HG03108 (cell line): Measurements from ENCODE around the gene TOMM20.
"Not testable (repeated sequence)": the region's sequence is repeated elsewhere in the genome, so short reads cannot be mapped to it uniquely, and the experiment has no call there.

ENCODE experiments used
- ATAC-seq: cut with Tn5 transposase; IDR thresholded peaks from one replicate; pipeline ENCODE4 v1.9.1; 2021; ENCODE audit warnings: moderate library complexity; ENCODE audit not compliant: unreplicated experiment

The TOMM20 gene

GRCh38 chr1:235085411-235086117 is 43.1 kb downstream of the TOMM20 start:
- ATAC-seq: not testable (repeated sequence)

DNA sequence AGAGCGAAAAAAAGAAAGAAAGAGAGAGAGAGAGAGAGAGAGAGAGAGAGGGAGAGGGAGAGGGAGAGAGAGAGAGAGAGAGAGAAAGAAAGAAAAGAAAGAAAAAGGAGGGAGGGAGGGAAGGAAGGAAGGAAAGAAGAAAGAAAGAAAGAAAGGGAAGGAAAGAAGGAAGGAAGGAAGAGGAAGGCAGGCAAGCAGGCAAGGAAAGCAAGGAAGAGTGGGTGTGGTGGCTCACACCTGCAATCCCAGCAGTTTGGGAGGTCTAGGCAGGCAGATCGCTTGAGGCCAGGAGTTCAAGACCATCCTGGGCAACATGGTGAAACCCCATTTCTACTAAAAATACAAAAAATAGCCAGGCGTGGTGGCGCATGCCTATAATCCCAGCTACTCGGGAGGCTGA is 47.8 kb downstream of the TOMM20 start:
- not testable (repeated sequence) for ATAC-seq

DNA sequence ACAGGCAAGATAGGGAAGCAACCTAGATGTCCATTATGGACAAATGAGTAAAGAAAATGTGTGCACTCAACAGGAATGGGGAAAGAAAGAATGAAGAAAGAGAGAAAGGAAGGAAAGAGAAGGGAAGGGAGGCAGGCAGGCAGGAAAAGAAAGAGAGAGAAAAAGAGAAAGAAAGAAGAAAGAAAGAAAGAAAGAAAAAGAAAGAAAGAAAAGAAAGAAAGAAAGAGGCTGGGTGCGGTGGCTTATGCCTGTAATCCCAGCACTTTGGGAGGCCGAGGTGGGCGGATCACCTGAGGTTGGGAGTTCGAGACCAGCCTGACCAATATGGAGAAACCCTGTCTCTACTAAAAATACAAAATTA is 48.4 kb downstream of the TOMM20 start:
- not testable (repeated sequence) for ATAC-seq

- no peak for ATAC-seq
These were observed 49.0 kb downstream of the TOMM20 start for GRCh38 chr1:235079443-235080296.

GRCh38 chr1:235078480-235079381 is 49.9 kb downstream of the TOMM20 start:
- no peak for ATAC-seq

GRCh38 chr1:235077571-235078479 is 50.8 kb downstream of the TOMM20 start:
- peak; percentile 34 for ATAC-seq

- ATAC-seq: no peak
These were observed 51.5 kb downstream of the TOMM20 start for GRCh38 chr1:235077163-235077540.

DNA sequence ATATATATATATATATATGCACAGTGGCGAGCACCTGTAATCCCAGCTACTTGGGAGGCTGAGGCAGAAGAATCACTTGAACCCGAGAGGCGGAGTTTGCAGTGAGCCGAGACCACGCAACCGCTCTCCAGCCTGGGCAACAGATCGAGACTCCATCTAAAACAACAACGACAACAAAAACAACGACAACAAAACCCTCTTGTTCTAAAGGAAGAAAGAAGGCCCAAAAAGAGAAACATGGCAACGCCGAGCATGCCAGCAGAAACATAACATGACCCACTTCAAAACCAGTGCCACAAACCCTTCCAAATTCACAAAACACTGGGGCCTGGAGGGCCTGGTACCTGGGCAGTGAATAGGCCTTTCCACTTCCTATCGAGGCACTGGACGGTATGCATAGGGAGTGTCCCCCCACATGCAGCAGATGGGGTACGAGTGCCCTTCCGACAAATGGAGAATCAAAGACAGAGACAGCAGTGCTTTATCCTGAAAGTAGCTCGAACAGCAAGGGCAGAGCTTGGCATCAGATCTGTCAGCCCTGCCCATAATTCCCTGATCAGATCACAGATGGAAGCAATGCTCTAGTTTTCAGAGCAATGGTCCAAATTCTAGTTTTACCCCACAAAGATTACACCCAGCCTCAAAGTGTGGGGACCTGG is 52.0 kb downstream of the TOMM20 start:
- ATAC-seq: no peak

- ATAC-seq: no peak
These were observed 52.8 kb downstream of the TOMM20 start for GRCh38 chr1:235075777-235076308.

DNA sequence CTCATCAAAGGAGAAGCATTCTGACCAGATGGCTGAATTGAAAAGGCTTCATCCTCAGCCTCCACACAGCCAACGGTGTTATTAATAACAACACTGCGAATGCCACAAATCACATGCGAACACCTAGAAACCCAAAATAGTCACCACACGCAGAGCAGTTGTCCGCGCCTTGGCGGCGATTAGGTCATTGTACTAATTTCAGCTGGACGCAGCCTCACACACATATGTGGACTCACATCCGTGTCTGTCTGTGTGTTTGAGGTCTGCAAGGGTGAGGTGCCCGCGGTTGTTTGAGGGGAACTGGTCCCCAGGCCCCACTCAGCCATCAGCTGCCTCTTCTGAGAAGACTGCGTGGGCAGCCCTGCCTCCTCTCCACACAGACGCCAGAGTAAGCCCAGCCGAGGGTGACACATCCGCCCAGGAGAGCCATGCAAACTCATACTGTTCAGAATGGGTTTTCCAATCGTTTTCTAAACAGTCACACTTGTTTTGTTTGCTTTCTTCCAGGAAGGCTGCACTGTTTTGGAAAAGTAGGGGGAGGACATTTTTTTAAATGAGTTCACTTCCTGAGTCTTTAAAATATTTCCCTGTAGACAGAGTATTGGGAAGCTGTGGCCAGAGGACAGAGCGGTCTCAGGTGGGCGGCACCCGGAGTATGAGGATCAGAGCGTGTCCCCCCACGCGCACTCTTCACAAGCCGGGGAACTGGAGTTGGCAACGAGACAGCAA is 53.4 kb downstream of the TOMM20 start:
- ATAC-seq: peak; percentile 51

DNA sequence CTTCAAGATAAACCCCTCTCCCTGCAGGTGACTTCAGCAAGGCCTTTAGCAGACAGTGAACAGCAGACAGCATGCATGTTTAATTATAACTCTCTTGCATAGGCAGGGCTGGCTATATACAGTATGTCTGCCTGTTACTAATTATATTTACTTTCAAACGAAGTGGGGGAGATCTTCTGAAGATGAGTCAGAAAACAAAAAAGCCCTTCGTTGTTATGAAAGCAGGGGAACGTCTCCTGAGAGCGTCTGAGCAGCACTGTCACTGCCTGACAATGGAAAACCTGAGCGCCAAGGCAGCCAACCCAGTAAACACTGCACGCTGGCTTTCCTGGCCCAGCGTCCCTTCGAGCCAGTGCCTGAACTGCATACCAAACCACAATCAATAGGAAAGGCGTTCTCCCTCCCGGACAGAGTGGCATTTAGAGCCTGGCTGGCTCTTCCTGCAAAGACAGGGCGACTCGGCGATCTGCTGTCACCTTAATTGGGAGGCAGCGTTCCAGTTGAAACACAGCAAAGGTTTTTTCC is 54.1 kb downstream of the TOMM20 start:
- ATAC-seq: peak; percentile 27

DNA sequence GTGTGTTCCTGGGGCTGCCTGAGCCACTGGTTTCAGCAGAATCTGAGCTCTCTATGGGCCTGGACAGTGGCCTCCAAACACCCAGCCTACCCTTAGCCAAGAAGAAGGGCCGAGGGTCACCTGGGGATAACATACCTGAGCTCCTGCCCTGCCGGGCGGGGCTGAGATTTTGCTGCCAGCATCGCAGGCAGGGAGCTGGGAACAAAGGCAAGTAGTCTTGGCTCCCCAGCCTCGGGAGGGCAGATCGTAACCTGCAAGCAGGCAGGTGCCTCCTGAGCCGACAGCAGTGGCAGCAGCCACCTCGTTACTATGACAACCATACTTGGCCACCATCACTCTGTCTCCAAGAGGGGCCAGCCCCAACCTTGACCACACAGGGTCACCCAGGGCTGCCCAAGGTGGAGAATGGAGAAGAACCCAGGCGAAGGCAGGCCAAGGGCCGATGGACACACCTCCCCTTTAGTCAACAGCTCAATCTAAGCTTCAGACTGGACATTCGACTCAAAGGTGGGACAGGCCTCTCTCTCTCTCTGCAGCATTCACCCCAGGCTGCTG is 54.6 kb downstream of the TOMM20 start:
- ATAC-seq: no peak

GRCh38 chr1:235073331-235073967 is 55.2 kb downstream of the TOMM20 start:
- ATAC-seq: no peak

DNA sequence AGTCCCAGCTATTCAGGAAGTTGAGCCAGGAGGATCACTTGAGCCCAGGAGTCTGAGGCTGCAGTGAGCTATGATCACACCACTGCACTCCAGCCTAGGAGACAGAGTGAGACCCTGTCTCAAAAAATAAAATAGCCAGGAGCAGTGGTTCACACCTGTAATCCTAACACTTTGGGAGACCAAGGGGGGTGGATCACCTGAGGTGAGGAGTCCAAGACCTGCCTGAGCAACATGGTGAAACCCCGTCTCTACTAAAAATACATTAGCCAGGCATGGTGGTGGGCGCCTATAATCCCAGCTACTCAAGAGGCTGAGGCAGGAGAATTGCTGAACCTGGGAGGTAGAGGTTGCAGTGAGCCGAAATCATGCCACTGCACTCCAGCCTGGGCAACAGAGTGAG is 56.1 kb downstream of the TOMM20 start:
- ATAC-seq: not testable (repeated sequence)

DNA sequence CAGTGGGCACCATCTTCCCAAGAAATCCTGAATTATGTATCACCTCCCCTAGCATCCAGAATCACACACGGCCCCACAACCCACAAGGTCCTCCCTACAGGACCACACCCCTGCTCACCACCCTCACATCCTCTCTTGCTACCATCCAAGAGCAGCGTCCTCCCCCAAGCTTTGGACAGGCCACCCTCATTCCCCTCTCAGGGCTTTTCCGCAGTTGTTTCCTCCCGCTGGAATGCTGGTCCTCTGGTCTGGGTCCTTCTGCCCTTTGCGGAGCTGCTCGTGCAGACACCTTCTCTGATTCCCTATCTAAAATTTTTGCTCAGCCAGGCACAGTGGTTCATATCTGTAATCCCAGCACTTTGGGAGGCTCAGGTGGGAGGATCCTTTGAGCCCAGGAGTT is 56.5 kb downstream of the TOMM20 start:
- no peak for ATAC-seq

- no peak for ATAC-seq
These were observed 57.8 kb downstream of the TOMM20 start for GRCh38 chr1:235070819-235071218.
